ENCODE data around the gene CLIC4. TPM values are rescaled to one million over a fixed set of nuclear protein-coding genes. Genes with fewer than 3 reads are reported as not detected.

Gene CLIC4
- total RNA-seq, 1 experiment from 2014 or later: 87.4 TPM

DNA sequence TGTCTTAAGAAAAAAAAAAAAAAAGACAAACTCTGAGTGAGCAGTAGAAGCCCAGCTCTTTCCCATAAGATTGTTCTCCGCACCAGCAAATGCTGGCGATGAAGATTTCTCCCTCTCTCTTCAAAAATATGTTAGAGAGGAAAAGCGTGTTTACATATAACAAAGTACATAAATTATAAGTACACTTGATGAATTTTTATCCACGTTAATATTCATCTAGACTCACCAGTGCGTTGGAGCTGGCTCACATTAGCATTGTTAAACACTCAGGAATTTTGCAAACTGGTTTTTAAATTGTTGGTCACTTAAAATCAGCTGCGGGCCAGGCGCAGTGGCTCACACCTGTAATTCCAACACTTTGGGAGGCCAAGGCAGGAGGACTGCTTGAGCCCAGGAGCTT is 128.8 kb downstream of the CLIC4 start:
- Histone ChIP-seq H3K79me2 (ENCODE audit: low read length) (no peaks in the 10 kb centered on the region), H3K27me3 (ENCODE audit: low read length) (no peaks in the 10 kb centered on the region), H2AFZ (ENCODE audit: low read length) (no peak overlapping the region), H3K4me3 (ENCODE audit: low read length) (no peak overlapping the region), H3K4me1 (ENCODE audit: low read length) (no peaks in the 10 kb centered on the region), H3K9ac (ENCODE audit: low read length) (no peak overlapping the region), H3K27ac (ENCODE audit: low read length) (no peak overlapping the region), H3K4me2 (ENCODE audit: low read depth, low read length, poor library complexity, severe bottlenecking) (no peak overlapping the region), H3K9me3 (ENCODE audit: low read length) (no peaks in the 10 kb centered on the region), H4K20me1 (ENCODE audit: insufficient read depth, low read depth, low read length) (no peaks in the 10 kb centered on the region), H3K36me3 (ENCODE audit: insufficient read depth, low read length) (no peaks in the 10 kb centered on the region), H3K9me2 (replicated peaks; ENCODE audit: insufficient read depth, low read length) (no peaks in the 10 kb centered on the region)
- no peak for DNase-seq

DNA sequence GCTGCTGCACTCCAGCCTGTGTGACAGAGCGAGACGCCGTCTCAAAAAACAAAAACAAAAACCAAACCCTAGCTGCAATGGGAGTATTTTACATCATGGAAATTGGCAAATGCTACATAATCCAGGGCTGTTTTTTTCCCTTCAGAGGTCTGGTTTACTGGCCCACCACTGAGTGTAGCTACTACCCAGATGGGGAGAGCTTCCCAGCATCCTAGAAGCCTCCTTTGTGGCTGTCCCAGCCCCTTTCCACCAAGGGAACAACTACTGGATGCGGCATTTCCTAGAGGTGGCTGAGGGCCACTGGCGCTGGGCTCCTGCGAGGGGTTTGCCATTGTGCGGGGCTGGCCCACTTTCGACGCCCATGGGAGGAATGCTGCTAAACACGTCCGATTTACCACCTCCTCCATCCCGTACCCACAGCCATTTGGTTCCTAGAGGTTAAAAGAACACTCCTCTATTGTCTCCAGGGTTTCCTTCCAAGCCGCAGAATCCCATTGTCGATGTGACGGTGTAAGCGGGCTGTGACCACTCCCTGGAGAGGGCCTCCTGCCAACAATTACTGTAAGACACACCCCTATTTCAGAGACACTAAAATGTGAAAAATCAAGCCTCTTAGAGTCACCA is 129.5 kb downstream of the CLIC4 start:
- Histone ChIP-seq H3K36me3 (ENCODE audit: insufficient read depth, low read length) (no peaks in the 10 kb centered on the region), H3K4me1 (ENCODE audit: low read length) (no peaks in the 10 kb centered on the region), H3K27me3 (ENCODE audit: low read length) (no peaks in the 10 kb centered on the region), H3K4me3 (ENCODE audit: low read length) (no peak overlapping the region), H3K79me2 (ENCODE audit: low read length) (no peaks in the 10 kb centered on the region), H3K4me2 (ENCODE audit: low read depth, low read length, poor library complexity, severe bottlenecking) (no peak overlapping the region), H3K27ac (ENCODE audit: low read length) (no peak overlapping the region), H2AFZ (ENCODE audit: low read length) (no peak overlapping the region), H4K20me1 (ENCODE audit: insufficient read depth, low read depth, low read length) (no peaks in the 10 kb centered on the region), H3K9me3 (ENCODE audit: low read length) (no peaks in the 10 kb centered on the region), H3K9me2 (replicated peaks; ENCODE audit: insufficient read depth, low read length) (no peaks in the 10 kb centered on the region), H3K9ac (ENCODE audit: low read length) (no peak overlapping the region)
- DNase-seq: no peak

DNA sequence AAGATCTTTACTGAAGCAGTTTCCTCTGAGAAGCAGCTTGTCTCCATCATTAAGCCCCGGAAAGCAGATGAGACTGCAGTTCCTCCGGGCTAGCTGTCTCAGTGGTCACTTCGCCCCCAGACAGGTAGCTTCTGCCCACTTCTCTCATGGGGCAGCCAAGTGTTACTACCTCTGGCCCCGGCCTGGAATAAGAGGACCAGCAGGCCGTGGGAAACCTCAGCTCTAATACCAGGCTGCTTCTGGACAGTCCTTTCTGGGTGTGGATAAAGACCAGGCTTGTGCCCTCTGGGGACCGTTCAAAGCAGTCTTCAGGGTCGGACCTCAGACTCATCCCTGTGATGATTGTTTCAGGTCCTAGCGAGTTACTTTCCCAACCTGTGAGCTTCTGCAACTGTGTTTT is 130.0 kb downstream of the CLIC4 start:
- Histone ChIP-seq H3K27me3 (ENCODE audit: low read length) (no peaks in the 10 kb centered on the region), H3K4me3 (ENCODE audit: low read length) (no peak overlapping the region), H3K4me1 (ENCODE audit: low read length) (no peaks in the 10 kb centered on the region), H3K79me2 (ENCODE audit: low read length) (no peaks in the 10 kb centered on the region), H3K9me2 (replicated peaks; ENCODE audit: insufficient read depth, low read length) (no peaks in the 10 kb centered on the region), H3K9ac (ENCODE audit: low read length) (no peak overlapping the region), H3K36me3 (ENCODE audit: insufficient read depth, low read length) (no peaks in the 10 kb centered on the region), H3K4me2 (ENCODE audit: low read depth, low read length, poor library complexity, severe bottlenecking) (no peak overlapping the region), H3K9me3 (ENCODE audit: low read length) (no peaks in the 10 kb centered on the region), H3K27ac (ENCODE audit: low read length) (no peak overlapping the region), H2AFZ (ENCODE audit: low read length) (no peak overlapping the region), H4K20me1 (ENCODE audit: insufficient read depth, low read depth, low read length) (no peaks in the 10 kb centered on the region)
- no peak for DNase-seq

DNA sequence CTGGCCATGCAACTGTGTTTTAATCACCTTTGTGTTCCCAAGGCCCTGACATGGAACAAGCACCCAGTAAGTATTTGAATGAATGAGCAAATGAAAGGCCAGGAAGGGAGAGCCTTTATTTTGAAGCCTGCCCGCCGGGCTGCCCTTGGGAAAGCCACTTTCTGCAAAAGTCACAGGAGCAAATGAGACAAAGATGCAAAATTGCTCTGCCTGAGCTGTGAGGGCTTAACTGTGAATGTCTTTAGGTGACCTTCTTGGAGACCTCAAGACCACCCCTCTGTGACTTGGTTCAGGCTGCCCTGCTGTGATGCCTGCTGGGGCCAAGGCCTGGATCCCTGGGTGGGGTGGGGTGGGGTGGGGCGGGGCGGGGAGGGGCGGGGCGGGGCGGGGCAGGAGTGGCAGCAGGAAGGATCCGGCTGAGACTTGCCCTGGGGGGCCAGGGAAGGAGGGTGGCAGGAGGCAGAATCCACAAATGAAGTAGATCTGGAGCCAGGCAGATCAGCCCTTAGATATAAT is 130.8 kb downstream of the CLIC4 start:
- no peak overlapping the region for H3K27ac ChIP-seq (ENCODE audit: low read length)
- DNase-seq: no peak
- H4K20me1 ChIP-seq (ENCODE audit: insufficient read depth, low read depth, low read length): no peaks in the 10 kb centered on the region

DNA sequence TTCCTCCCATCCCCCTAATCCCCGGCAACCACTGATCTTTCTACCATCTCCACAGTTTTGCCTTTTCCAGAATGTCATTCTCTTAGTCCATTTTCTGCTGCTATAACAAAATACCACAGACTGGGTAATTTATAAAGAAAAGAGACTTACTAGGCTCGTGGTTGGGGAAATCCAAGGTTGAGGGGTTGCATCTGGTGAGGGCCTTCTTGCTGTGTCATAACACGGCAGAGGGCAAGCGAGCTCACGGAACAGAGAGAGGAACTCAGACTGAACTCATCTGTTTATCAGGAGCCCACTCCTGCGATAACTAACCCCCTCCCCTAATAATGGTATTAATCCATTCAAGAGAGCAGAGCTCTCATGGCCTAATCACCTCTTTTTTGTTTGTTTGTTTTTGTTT is 132.8 kb downstream of the CLIC4 start:
- Histone ChIP-seq H3K9ac (ENCODE audit: low read length) (no peak overlapping the region), H3K9me2 (replicated peaks; ENCODE audit: insufficient read depth, low read length) (no peaks in the 10 kb centered on the region), H3K9me3 (ENCODE audit: low read length) (no peaks in the 10 kb centered on the region), H2AFZ (ENCODE audit: low read length) (no peak overlapping the region), H3K4me1 (ENCODE audit: low read length) (no peaks in the 10 kb centered on the region), H3K79me2 (ENCODE audit: low read length) (no peaks in the 10 kb centered on the region), H3K36me3 (ENCODE audit: insufficient read depth, low read length) (no peaks in the 10 kb centered on the region), H3K27me3 (ENCODE audit: low read length) (no peaks in the 10 kb centered on the region), H3K27ac (ENCODE audit: low read length) (no peak overlapping the region), H4K20me1 (ENCODE audit: insufficient read depth, low read depth, low read length) (no peaks in the 10 kb centered on the region), H3K4me2 (ENCODE audit: low read depth, low read length, poor library complexity, severe bottlenecking) (no peak overlapping the region), H3K4me3 (ENCODE audit: low read length) (no peak overlapping the region)
- DNase-seq: no peak

More for the DNA sequence above, 130.8 kb downstream of the CLIC4 start:
- H3K9me3 ChIP-seq (ENCODE audit: low read length): no peaks in the 10 kb centered on the region
- H3K4me1 ChIP-seq (ENCODE audit: low read length): no peaks in the 10 kb centered on the region
- H3K27me3 ChIP-seq (ENCODE audit: low read length): no peaks in the 10 kb centered on the region
- H3K4me3 ChIP-seq (ENCODE audit: low read length): no peak overlapping the region
- H2AFZ ChIP-seq (ENCODE audit: low read length): no peak overlapping the region
- no peaks in the 10 kb centered on the region for H3K9me2 ChIP-seq (replicated peaks; ENCODE audit: insufficient read depth, low read length)
- no peak overlapping the region for H3K4me2 ChIP-seq (ENCODE audit: low read depth, low read length, poor library complexity, severe bottlenecking)
- H3K36me3 ChIP-seq (ENCODE audit: insufficient read depth, low read length): no peaks in the 10 kb centered on the region
- H3K9ac ChIP-seq (ENCODE audit: low read length): no peak overlapping the region
- no peaks in the 10 kb centered on the region for H3K79me2 ChIP-seq (ENCODE audit: low read length)

DNA sequence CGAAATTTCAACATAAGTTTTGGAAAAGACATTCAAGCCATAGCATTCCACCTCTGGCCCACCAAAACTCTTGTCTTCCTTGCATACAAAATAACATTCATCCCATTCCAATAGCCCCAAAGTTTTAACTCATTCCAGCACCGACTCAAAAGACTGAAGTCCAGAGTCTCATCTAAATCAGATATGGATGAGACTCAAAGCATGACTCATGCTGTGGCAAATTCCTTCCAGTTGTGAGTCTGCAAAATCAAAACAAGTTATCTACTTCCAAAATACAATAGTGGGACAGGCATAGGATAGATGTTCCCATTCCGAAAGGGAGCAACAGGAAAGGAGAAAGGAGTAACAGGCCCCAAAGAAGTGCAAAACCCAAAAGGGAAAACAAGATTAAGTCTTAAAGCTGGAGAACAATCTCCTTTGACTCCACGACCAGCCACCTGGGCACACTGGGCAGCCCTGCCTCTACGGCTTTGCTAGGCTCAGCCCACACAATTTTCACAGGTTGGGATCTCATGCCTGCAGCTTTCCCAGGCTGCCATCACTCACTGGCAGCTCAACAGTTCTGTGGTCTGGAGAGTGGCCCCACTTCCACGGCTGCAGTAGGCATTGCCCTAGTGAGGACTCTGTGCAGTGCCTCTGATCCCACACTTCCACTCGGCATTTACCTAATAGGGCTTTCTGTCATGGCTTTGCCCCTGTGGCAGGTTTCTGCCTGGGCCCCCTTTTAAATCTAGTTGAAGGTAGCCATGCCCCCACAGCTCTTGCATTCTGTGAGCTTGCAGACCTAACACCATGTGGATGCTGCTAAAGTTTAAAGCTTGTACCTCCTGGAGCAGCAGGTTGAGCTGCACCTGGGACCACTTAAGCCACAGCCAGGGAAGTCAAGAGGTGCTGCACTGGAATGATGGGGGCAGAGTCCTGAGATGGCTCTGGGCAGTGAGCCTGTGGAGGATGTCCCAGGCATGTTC is 133.8 kb downstream of the CLIC4 start:
- Histone ChIP-seq H3K36me3 (ENCODE audit: insufficient read depth, low read length) (no peaks in the 10 kb centered on the region), H3K4me3 (ENCODE audit: low read length) (no peak overlapping the region), H3K27ac (ENCODE audit: low read length) (no peak overlapping the region), H3K4me1 (ENCODE audit: low read length) (no peaks in the 10 kb centered on the region), H3K27me3 (ENCODE audit: low read length) (no peaks in the 10 kb centered on the region), H3K9ac (ENCODE audit: low read length) (no peak overlapping the region), H3K4me2 (ENCODE audit: low read depth, low read length, poor library complexity, severe bottlenecking) (no peak overlapping the region), H4K20me1 (ENCODE audit: insufficient read depth, low read depth, low read length) (no peaks in the 10 kb centered on the region), H3K79me2 (ENCODE audit: low read length) (no peaks in the 10 kb centered on the region), H3K9me2 (replicated peaks; ENCODE audit: insufficient read depth, low read length) (no peaks in the 10 kb centered on the region), H2AFZ (ENCODE audit: low read length) (no peak overlapping the region), H3K9me3 (ENCODE audit: low read length) (no peaks in the 10 kb centered on the region)
- no peak for DNase-seq

DNA sequence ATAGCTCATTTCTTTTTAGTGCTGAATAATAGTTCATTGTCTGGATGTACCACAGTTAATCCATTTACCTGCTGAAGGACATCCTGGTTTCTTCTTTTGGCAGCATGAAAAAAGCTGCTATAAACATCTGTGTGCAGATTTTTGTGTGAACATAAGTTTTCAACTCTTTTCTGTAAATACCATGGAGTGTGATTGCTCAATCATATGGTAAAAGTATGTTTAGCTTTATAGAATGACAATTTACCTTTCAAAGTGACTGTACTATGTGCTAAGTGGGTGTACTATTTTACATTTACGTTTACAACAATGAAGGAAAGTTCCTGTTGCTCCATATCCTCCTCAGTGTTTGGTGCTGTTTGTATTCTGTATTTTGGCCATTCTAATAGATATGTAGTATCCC is 135.8 kb downstream of the CLIC4 start:
- Histone ChIP-seq H3K9ac (ENCODE audit: low read length) (no peak overlapping the region), H3K4me3 (ENCODE audit: low read length) (no peak overlapping the region), H3K9me3 (ENCODE audit: low read length) (no peaks in the 10 kb centered on the region), H3K4me1 (ENCODE audit: low read length) (no peaks in the 10 kb centered on the region), H3K27ac (ENCODE audit: low read length) (no peak overlapping the region), H3K27me3 (ENCODE audit: low read length) (no peaks in the 10 kb centered on the region), H3K36me3 (ENCODE audit: insufficient read depth, low read length) (no peaks in the 10 kb centered on the region), H3K9me2 (replicated peaks; ENCODE audit: insufficient read depth, low read length) (no peaks in the 10 kb centered on the region), H3K79me2 (ENCODE audit: low read length) (no peaks in the 10 kb centered on the region), H3K4me2 (ENCODE audit: low read depth, low read length, poor library complexity, severe bottlenecking) (no peak overlapping the region), H4K20me1 (ENCODE audit: insufficient read depth, low read depth, low read length) (no peaks in the 10 kb centered on the region), H2AFZ (ENCODE audit: low read length) (no peak overlapping the region)
- no peak for DNase-seq

DNA sequence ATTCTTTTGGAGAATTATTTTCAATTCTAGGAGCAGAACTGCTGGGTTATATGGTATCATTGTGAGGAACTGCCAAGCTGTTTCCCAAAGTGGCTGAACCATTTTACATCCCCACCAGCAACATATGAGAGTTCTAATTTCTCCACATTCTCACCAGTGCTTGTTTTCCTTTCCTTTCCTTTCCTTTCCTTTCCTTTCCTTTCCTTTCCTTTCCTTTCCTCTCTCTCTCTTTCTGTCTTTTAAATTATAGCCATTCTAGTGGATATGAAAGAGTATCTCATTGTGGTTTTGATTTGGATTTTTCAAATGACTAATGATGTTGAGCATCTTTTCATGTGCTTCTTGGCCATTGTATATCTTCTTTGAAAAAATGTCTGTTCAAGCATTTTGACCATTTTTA is 139.5 kb downstream of the CLIC4 start:
- Histone ChIP-seq H3K4me2 (ENCODE audit: low read depth, low read length, poor library complexity, severe bottlenecking) (no peak overlapping the region), H4K20me1 (ENCODE audit: insufficient read depth, low read depth, low read length) (no peaks in the 10 kb centered on the region), H3K9me3 (ENCODE audit: low read length) (no peaks in the 10 kb centered on the region), H3K27ac (ENCODE audit: low read length) (no peak overlapping the region), H3K9ac (ENCODE audit: low read length) (no peak overlapping the region), H3K27me3 (ENCODE audit: low read length) (no peaks in the 10 kb centered on the region), H3K4me3 (ENCODE audit: low read length) (no peak overlapping the region), H3K9me2 (replicated peaks; ENCODE audit: insufficient read depth, low read length) (no peaks in the 10 kb centered on the region), H3K36me3 (ENCODE audit: insufficient read depth, low read length) (no peaks in the 10 kb centered on the region), H3K4me1 (ENCODE audit: low read length) (no peaks in the 10 kb centered on the region), H3K79me2 (ENCODE audit: low read length) (no peaks in the 10 kb centered on the region), H2AFZ (ENCODE audit: low read length) (no peak overlapping the region)
- no peak for DNase-seq

All from Karpas-422 (cell line).